Neural crest cell (in vitro differentiated cells): Measurements from ENCODE around the gene CHSY3. TPM values are rescaled to one million over a fixed set of nuclear protein-coding genes. Genes with fewer than 3 reads are reported as not detected.
"Not testable (repeated sequence)": the region's sequence is repeated elsewhere in the genome, so short reads cannot be mapped to it uniquely, and the experiment has no call there.

Experiments used
- DNase-seq: peaks from one replicate; pipeline ENCODE4 v3.0.0; 2021; ENCODE audit warnings: low read depth, mixed read lengths, low spot score
- H3K27ac Mint-ChIP-seq: one replicate; pipeline ENCODE4 v1.8.0; 2021; ENCODE audit warnings: mild to moderate bottlenecking, mixed read lengths; ENCODE audit not compliant: unreplicated experiment
- H3K27me3 Mint-ChIP-seq: 2 replicates; pipeline ENCODE4 v1.8.0; 2021; ENCODE audit warnings: low read depth, mild to moderate bottlenecking, mixed read lengths
- H3K36me3 Mint-ChIP-seq: 2 replicates; pipeline ENCODE4 v1.8.0; 2021; ENCODE audit warnings: low read depth, mild to moderate bottlenecking, mixed read lengths
- H3K4me1 Mint-ChIP-seq: 2 replicates; pipeline ENCODE4 v1.8.0; 2021; ENCODE audit warnings: mixed read lengths
- H3K4me3 Mint-ChIP-seq: one replicate; pipeline ENCODE4 v1.8.0; 2021; ENCODE audit warnings: mild to moderate bottlenecking, mixed read lengths
- H3K9me3 Mint-ChIP-seq: 2 replicates; pipeline ENCODE4 v1.8.0; 2021; ENCODE audit warnings: mixed read lengths
- total RNA-seq: library from RNA; stranded (reverse); gene quantifications from 2 replicates; pipeline ENCODE4 v1.2.1, GENCODE V29; 2021
- TF ChIP-seq, protein P1 (sequence below): fragments of 200-600 bp; sonication (generic); conservative IDR thresholded peaks from 2 replicates; pipeline ENCODE4 v1.5.0; 2021; ENCODE audit warnings: antibody characterized with exemption, mild to moderate bottlenecking

The CHSY3 gene
- total RNA-seq, 1 donor from 2014 or later, result 0.91 TPM

DNA sequence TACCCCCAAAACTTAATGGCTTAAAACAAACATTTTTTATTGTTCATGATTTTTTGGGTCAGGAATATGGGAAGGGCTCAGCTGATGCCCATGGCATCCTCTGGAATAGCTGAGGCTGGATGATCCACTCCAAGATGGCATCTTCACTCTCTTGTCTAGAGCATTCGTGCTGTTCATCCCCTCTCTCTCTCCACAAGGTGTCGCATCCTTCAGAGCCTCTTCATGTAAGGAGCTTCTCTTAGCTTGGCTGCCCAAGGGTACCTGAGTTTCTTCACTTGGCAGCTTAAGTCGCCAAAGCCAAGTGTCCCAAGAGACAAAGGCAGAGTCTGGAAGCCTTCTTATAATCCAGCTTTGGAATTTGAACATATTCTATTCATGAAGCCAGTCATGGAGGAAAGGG lies 294.7 kb downstream of the CHSY3 start:
- DNase-seq, result no peak
- H3K36me3 Mint-ChIP-seq, result no peaks in the 10 kb centered on the region

DNA sequence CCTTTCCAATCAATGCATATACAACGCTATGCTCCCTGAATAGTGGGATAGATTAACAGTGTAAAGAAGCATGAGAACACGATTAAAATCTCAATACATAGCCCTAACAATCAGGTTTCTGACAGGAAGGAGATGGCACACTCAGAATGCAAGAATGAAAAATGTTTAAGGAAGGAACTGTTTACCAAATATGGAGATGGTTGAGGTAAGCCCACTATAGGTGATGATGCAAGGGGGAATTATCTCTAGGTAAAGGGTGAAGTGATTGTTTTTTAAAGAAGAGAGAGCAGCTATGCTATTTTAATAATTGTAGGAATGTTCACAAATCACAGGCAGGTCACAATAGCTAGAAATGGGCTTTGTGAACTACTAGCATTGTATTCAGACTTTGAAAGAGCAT lies 302.4 kb downstream of the CHSY3 start:
- Mint-ChIP-seq H3K9me3 (peaks cover 4% of the 10 kb centered on the region), H3K27ac (no peak overlapping the region), H3K27me3 (no peaks in the 10 kb centered on the region), H3K4me1 (no peaks in the 10 kb centered on the region), H3K4me3 (no peak overlapping the region), H3K36me3 (no peaks in the 10 kb centered on the region)
- TF ChIP-seq, protein P1, sequence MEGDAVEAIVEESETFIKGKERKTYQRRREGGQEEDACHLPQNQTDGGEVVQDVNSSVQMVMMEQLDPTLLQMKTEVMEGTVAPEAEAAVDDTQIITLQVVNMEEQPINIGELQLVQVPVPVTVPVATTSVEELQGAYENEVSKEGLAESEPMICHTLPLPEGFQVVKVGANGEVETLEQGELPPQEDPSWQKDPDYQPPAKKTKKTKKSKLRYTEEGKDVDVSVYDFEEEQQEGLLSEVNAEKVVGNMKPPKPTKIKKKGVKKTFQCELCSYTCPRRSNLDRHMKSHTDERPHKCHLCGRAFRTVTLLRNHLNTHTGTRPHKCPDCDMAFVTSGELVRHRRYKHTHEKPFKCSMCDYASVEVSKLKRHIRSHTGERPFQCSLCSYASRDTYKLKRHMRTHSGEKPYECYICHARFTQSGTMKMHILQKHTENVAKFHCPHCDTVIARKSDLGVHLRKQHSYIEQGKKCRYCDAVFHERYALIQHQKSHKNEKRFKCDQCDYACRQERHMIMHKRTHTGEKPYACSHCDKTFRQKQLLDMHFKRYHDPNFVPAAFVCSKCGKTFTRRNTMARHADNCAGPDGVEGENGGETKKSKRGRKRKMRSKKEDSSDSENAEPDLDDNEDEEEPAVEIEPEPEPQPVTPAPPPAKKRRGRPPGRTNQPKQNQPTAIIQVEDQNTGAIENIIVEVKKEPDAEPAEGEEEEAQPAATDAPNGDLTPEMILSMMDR, result no peak
- DNase-seq, result no peak

More for the DNA sequence above, 294.7 kb downstream of the CHSY3 start:
- Mint-ChIP-seq H3K4me3 (no peak overlapping the region), H3K9me3 (peaks cover 4% of the 10 kb centered on the region), H3K4me1 (no peaks in the 10 kb centered on the region), H3K27me3 (no peaks in the 10 kb centered on the region), H3K27ac (no peak overlapping the region)
- TF ChIP-seq, protein P1, result peak; percentile 46

DNA sequence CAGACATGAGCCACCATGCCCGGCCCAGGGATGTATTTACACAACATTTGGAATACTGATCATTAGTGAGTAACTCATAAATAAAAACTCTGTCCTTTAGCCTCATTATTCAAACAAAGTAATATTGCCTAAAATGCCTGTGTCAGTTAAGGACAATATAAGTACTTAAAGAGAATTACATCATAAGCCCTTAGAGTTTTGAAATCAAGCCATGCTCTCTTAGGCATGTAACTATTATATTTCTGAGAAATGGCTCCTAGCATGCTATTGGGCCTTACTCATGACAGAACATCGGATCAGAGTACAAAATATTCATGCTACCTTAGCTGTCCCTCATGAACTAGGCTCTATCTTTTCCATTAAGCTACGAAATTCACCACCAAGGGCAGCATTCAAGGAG lies 309.3 kb downstream of the CHSY3 start:
- no peak for DNase-seq
- Mint-ChIP-seq H3K4me3 (no peak overlapping the region), H3K27me3 (no peaks in the 10 kb centered on the region), H3K36me3 (no peaks in the 10 kb centered on the region), H3K4me1 (no peaks in the 10 kb centered on the region), H3K27ac (no peak overlapping the region), H3K9me3 (no peaks in the 10 kb centered on the region)
- TF ChIP-seq, protein P1, result no peak

DNA sequence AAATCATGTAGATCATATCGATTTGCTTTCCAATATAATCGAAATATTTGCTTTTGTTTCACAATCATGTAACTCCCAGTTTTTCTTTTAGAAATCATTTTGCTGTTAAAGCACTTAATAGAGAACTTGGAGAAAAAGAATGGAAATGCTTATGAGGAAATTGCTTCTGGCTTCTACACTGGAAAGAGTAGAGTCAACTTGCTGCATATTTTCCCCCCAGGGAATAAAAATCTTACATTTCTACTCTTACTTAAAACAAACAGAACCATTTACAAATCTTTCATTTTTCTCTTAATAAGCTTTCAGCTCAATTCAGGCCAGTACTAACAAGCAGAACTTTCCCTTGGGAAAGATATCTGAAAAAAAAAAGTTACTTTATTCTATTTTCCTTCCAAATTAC lies 312.0 kb downstream of the CHSY3 start:
- H3K9me3 Mint-ChIP-seq, result no peaks in the 10 kb centered on the region
- TF ChIP-seq, protein P1, result no peak
- no peak for DNase-seq
- no peaks in the 10 kb centered on the region for H3K36me3 Mint-ChIP-seq
- H3K4me3 Mint-ChIP-seq, result no peak overlapping the region
- H3K27me3 Mint-ChIP-seq, result no peaks in the 10 kb centered on the region
- H3K4me1 Mint-ChIP-seq, result no peaks in the 10 kb centered on the region
- no peak overlapping the region for H3K27ac Mint-ChIP-seq

DNA sequence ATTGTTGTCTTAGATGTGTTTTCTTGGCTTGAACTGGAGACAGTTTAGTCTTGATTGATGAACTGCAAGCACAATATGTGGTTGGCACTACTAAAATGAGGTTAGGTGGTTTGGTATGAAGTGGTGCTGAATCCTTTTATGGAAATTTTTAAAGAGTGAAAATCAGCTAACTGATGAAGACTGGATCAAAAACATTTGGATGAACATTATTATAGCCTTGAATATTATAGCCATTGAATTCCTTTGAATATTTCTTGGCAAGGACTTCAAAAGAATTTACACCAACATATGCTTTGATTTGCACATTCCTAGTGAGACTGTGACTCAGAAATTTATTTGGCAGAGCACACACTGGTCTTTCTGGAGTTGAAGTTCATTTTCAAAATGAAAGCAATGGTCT lies 318.3 kb downstream of the CHSY3 start:
- TF ChIP-seq, protein P1, result no peak
- Mint-ChIP-seq H3K27me3 (no peaks in the 10 kb centered on the region), H3K36me3 (no peaks in the 10 kb centered on the region), H3K4me3 (no peak overlapping the region), H3K27ac (no peak overlapping the region), H3K4me1 (no peaks in the 10 kb centered on the region), H3K9me3 (no peaks in the 10 kb centered on the region)
- no peak for DNase-seq

DNA sequence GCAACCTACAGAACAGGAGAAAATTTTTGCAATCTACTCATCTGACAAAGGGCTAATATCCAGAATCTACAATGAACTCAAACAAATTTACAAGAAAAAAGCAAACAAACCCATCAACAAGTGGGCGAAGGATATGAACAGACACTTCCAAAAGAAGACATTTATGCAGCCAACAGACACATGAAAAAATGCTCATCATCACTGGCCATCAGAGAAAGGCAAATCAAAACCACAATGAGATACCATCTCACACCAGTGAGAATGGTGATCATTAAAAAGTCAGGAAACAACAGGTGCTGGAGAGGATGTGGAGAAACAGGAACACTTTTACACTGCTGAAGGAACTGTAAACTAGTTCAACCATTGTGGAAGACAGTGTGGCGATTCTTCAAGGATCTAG lies 322.3 kb downstream of the CHSY3 start:
- H3K27ac Mint-ChIP-seq, H3K9me3 Mint-ChIP-seq, H3K4me1 Mint-ChIP-seq, H3K36me3 Mint-ChIP-seq, DNase-seq, H3K4me3 Mint-ChIP-seq, H3K27me3 Mint-ChIP-seq: not testable (repeated sequence)
